K562 (cell line): ENCODE data around the gene CACNB1. TPM values are rescaled to one million over a fixed set of nuclear protein-coding genes. Genes with fewer than 3 reads are reported as not detected.

Source experiments
- ATAC-seq: fragments of 200-7000 bp; cut with Tn5 transposase; 3 replicates; pipeline ENCODE4 v1.9.1; 2020; ENCODE audit warnings: moderate library complexity
- BruUV-seq: library from RNA; stranded (reverse); fragments of 400-500 nt; replicated peaks from 2 replicates; lab custom pipeline; 2021; lab: Mats Ljungman, UMichigan
- CTCF ChIA-PET: fragments of 300-600 bp; formaldehyde crosslinking; extraction: SDS; loops from one replicate; lab custom pipeline; 2021; ENCODE audit warnings: low intra/inter-chr PET ratio; lab: Yijun Ruan, JAX
- POLR2A ChIA-PET: fragments of 300-600, 350-650 bp; sonication (Branson Sonifier 250); formaldehyde crosslinking; extraction: SDS; loops from one replicate; lab custom pipeline; 2021; ENCODE audit warnings: antibody characterized with exemption, inconsistent platforms; lab: Yijun Ruan, JAX
- DNase-seq, 4 experiments: peaks; one replicate each; pipeline versions ENCODE4 v3.0.0 to v3.0.0-alpha.2; 2011 to 2018; ENCODE audit warnings: low spot score in 3 of 4, mixed read lengths in 3 of 4; ENCODE audit errors: extremely low read depth in 1 of 4
- FAIRE-seq: peaks from 2 replicates; lab custom pipeline; 2011; peaks lifted over from hg19 to GRCh38; lab: Jason Lieb, UNC
- H2AFZ ChIP-seq: 2 replicates; pipeline ENCODE4 v1.6.0; 2011; ENCODE audit warnings: low read depth, low read length, control low read depth, inconsistent platforms
- H3K27ac ChIP-seq: fragments of 200-600 bp; 3 replicates; pipeline ENCODE4 v1.8.0; 2011; ENCODE audit warnings: low read depth, mild to moderate bottlenecking, control low read depth, inconsistent platforms, low read length, moderate library complexity, mixed read lengths; ENCODE audit errors: extremely low read depth
- H3K27me3 ChIP-seq, 2 experiments: fragments of 300-600 bp in 1 of 2; 2 replicates in 1 of 2; 3 replicates in 1 of 2; pipeline versions ENCODE4 v1.6.0 to v1.8.0; 2011; ENCODE audit warnings: inconsistent platforms in 2 of 2, low read length in 2 of 2, mild to moderate bottlenecking in 1 of 2, mixed read lengths in 1 of 2, moderate library complexity in 1 of 2; ENCODE audit not compliant: control insufficient read depth in 2 of 2, insufficient read depth in 2 of 2
- H3K36me3 ChIP-seq: fragments of 300-600 bp; 3 replicates; pipeline ENCODE4 v1.8.0; 2011; ENCODE audit warnings: mild to moderate bottlenecking, low read length, inconsistent platforms; ENCODE audit not compliant: control insufficient read depth, insufficient read depth
- H3K4me1 ChIP-seq, 2 experiments: fragments of 200-600 bp in 1 of 2; replicated peaks in 1 of 2; 2 replicates in 1 of 2; 3 replicates in 1 of 2; pipeline versions ENCODE4 v1.5.1 to v1.8.0; 2011; ENCODE audit warnings: inconsistent platforms in 2 of 2, low read length in 2 of 2, mild to moderate bottlenecking in 1 of 2, mixed read lengths in 1 of 2, moderate library complexity in 1 of 2; ENCODE audit not compliant: control insufficient read depth in 2 of 2, insufficient read depth in 2 of 2
- H3K4me2 ChIP-seq: 2 replicates; pipeline ENCODE4 v1.6.1; 2011; ENCODE audit warnings: low read length, control low read depth, inconsistent platforms, mixed read lengths; ENCODE audit not compliant: insufficient read depth
- H3K4me3 ChIP-seq: fragments of 200-600 bp; sonication (generic), shearing (Covaris generic); 2 replicates; pipeline ENCODE4 v1.5.1; 2016; ENCODE audit warnings: control low read depth, inconsistent platforms
- H3K79me2 ChIP-seq: fragments of 200-600 bp; 3 replicates; pipeline ENCODE4 v1.8.0; 2011; ENCODE audit warnings: low read length, inconsistent platforms; ENCODE audit not compliant: control insufficient read depth, insufficient read depth
- H3K9ac ChIP-seq, 2 experiments: 2 replicates each; pipeline versions ENCODE4 v1.6.0 to v1.6.1; 2011; ENCODE audit warnings: low read depth in 2 of 2, low read length in 2 of 2, control low read depth in 1 of 2, inconsistent platforms in 1 of 2, mild to moderate bottlenecking in 1 of 2, mixed read lengths in 1 of 2; ENCODE audit not compliant: insufficient read depth in 1 of 2
- H3K9me1 ChIP-seq: one replicate; pipeline ENCODE4 v1.6.0; 2011; ENCODE audit warnings: inconsistent platforms, mild to moderate bottlenecking, low read length, moderate library complexity; ENCODE audit not compliant: control insufficient read depth, insufficient read depth
- H3K9me3 ChIP-seq: replicated peaks from 2 replicates; pipeline ENCODE4 v1.5.1; 2011; ENCODE audit warnings: low read depth, low read length, inconsistent platforms; ENCODE audit not compliant: control insufficient read depth, insufficient read depth
- H4K20me1 ChIP-seq: replicated peaks from 2 replicates; pipeline ENCODE4 v1.6.1; 2011; ENCODE audit warnings: low read length, inconsistent platforms, mixed read lengths; ENCODE audit not compliant: control insufficient read depth, insufficient read depth
- FOXA3 ChIP-seq, 2 experiments: fragments of 450-650 bp in 1 of 2; sonication (generic) in 1 of 2; formaldehyde crosslinking; IDR thresholded peaks in 1 of 2; conservative IDR thresholded peaks in 1 of 2; 2 replicates each; pipeline versions ENCODE4 v1.4.0 to v1.8.0; 2020 to 2022; ENCODE audit warnings: mild to moderate bottlenecking in 2 of 2, missing genetic modification reagents in 1 of 2
- GATAD2A ChIP-seq: fragments of 450-650 bp; IDR thresholded peaks from 2 replicates; pipeline ENCODE4 v1.6.1; 2017
- HNRNPLL ChIP-seq: fragments of 200-400 bp; formaldehyde crosslinking; IDR thresholded peaks from 2 replicates; pipeline ENCODE4 v1.6.1; 2017; ENCODE audit warnings: low read length, low read depth, mild to moderate bottlenecking; ENCODE audit not compliant: poor library complexity, severe bottlenecking
- KLF1 ChIP-seq: fragments of 450-650 bp; IDR thresholded peaks from 2 replicates; pipeline ENCODE4 v1.6.1; 2016; ENCODE audit warnings: missing genetic modification characterization, missing compliant biosample characterization
- KLF10 ChIP-seq: fragments of 250-450 bp; sonication (Bioruptor Pico); IDR thresholded peaks from 2 replicates; pipeline ENCODE4 v1.6.1; 2021; ENCODE audit warnings: matching md5 sums
- NFYB ChIP-seq: IDR thresholded peaks from 2 replicates; pipeline ENCODE4 v1.6.1; 2011; ENCODE audit warnings: mild to moderate bottlenecking, moderate library complexity; ENCODE audit not compliant: insufficient read length; ENCODE audit errors: extremely low read depth
- POLR2G ChIP-seq: fragments of 200-400 bp; formaldehyde crosslinking; IDR thresholded peaks from 2 replicates; pipeline ENCODE4 v1.6.1; 2017; ENCODE audit warnings: low read depth, mild to moderate bottlenecking, antibody characterized with exemption, low read length, moderate library complexity
- RBFOX2 ChIP-seq: fragments of 200-400 bp; formaldehyde crosslinking; IDR thresholded peaks from 2 replicates; pipeline ENCODE4 v1.6.1; 2017; ENCODE audit warnings: low read depth, mild to moderate bottlenecking, low read length, moderate library complexity
- RFX1 ChIP-seq: fragments of 450-650 bp; IDR thresholded peaks from 2 replicates; pipeline ENCODE4 v1.6.1; 2016; ENCODE audit warnings: mild to moderate bottlenecking, moderate library complexity
- TRIM28 ChIP-seq: fragments of 450-650 bp; IDR thresholded peaks from 2 replicates; pipeline ENCODE4 v1.6.1; 2017
- ZFPM2 ChIP-seq: fragments of 250-450 bp; sonication (Bioruptor Pico); IDR thresholded peaks from 2 replicates; pipeline ENCODE4 v1.5.1; 2022; ENCODE audit warnings: mild to moderate bottlenecking
- ZNF354B ChIP-seq: fragments of 250-450 bp; sonication (Bioruptor Pico); IDR thresholded peaks from 2 replicates; pipeline ENCODE4 v1.4.0; 2020
- WGBS: fragments of 100-300 bp; shearing (Covaris generic); methylation state at CpG from one replicate; pipeline ENCODE4 v1.1.6; 2016; ENCODE audit warnings: low coverage, mixed read lengths; ENCODE audit not compliant: insufficient coverage; ENCODE audit errors: missing lambda C conversion rate; 5-methylcytosine and 5-hydroxymethylcytosine counted together
- in situ Hi-C: fragments of 300-500 bp; cut with MboI; formaldehyde crosslinking; loops from 4 replicates; pipeline ENCODE4 v1.15.0; 2018; ENCODE audit warnings: inconsistent platforms, mixed read lengths
- intact Hi-C: fragments of 100-400 bp; cut with micrococcal nuclease; formaldehyde crosslinking; loops from 2 replicates; pipeline ENCODE4 v1.14.2; 2022
- polyA plus RNA-seq, 8 experiments: library from polyadenylated mRNA; depleted of rRNA in 4 of 8; stranded (reverse) in 5 of 8; unstranded in 3 of 8; fragments of >200 nt; fragmentation: Nextera tagmentation in 2 of 8; fragmentation: Illumina TruSeq in 1 of 8; extraction: Ambion mirVana in 2 of 8; extraction: Trizol in 1 of 8; gene quantifications; 2 replicates each; pipeline versions ENCODE4 v1.2.1 to v1.2.3, GENCODE V29; 2011 to 2014; ENCODE audit warnings: inconsistent platforms in 1 of 8, missing spikeins in 1 of 8
- total RNA-seq, 7 experiments: library from RNA; depleted of rRNA in 6 of 7; stranded (reverse); fragments of >200 nt in 6 of 7; fragmentation: Illumina TruSeq in 2 of 7; extraction: Trizol in 2 of 7; gene quantifications; 2 replicates each; pipeline versions ENCODE4 v1.2.1 to v1.2.3, GENCODE V29; 2011 to 2021; ENCODE audit warnings: low replicate concordance in 1 of 7
- TF ChIP-seq, protein P1 (sequence below): IDR thresholded peaks from 2 replicates; pipeline ENCODE4 v1.6.1; 2011; ENCODE audit not compliant: insufficient read length; ENCODE audit errors: extremely low read depth

Gene CACNB1
- total and polyA plus RNA-seq, 9 of the 15 experiments (the other 6 are each of a cell fraction or from before 2014, with no cell fraction given), result 0.08 to 7.4 (median 3.0) TPM

DNA sequence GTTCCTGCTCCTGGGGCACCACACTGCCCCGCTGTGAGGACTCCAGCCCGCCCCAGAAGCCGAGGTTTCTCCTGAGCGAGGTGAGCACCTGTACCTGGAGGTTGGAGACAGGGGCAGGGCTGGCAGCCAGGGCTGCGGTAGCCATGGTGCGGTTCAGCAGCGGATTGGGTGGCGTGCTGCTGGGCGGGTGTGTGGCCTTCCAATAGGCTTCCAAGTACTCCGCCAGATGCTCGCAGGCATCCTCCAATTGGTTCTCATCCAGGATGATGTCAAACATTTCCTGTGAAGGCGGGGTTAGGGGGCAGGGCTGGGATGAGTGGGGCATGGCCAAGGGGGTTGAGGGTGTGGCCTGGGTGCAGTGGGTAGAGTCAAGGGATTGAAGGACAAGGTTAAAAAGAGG lies 20.2 kb downstream of the CACNB1 start:
- 91% methylated on average over 9 of the region's 12 CpGs for WGBS
- Histone ChIP-seq H3K4me1 (peaks cover 7 to 33% of the 10 kb centered on the region in 2 experiments), H3K27ac (no peak overlapping the region), H3K4me3 (no peak overlapping the region), H2AFZ (no peak overlapping the region), H3K9ac (no peak overlapping the region), H4K20me1 (peaks cover 6% of the 10 kb centered on the region), H3K4me2 (no peak overlapping the region), H3K27me3 (no peaks in the 10 kb centered on the region), H3K9me3 (no peaks in the 10 kb centered on the region), H3K36me3 (peaks cover 12% of the 10 kb centered on the region; the same call in 2 of the 3 replicates), H3K9me1 (peaks cover 5% of the 10 kb centered on the region), H3K79me2 (no peaks in the 10 kb centered on the region)
- FAIRE-seq, result no peak
- peak; percentile 50 for ATAC-seq
- intact Hi-C loops, result no loop called here
- no peak for TF ChIP-seq ZFPM2
- TF ChIP-seq HNRNPLL, result no peak
- TF ChIP-seq ZNF354B (CRISPR knock-in tag), result no peak
- no peak for TF ChIP-seq GATAD2A
- no peak for TF ChIP-seq KLF1 (tag)
- no peak for TF ChIP-seq TRIM28
- TF ChIP-seq KLF10 (CRISPR knock-in tag), result no peak
- TF ChIP-seq, protein P1, sequence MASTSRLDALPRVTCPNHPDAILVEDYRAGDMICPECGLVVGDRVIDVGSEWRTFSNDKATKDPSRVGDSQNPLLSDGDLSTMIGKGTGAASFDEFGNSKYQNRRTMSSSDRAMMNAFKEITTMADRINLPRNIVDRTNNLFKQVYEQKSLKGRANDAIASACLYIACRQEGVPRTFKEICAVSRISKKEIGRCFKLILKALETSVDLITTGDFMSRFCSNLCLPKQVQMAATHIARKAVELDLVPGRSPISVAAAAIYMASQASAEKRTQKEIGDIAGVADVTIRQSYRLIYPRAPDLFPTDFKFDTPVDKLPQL, result no peak
- peak; percentile 14 for TF ChIP-seq NFYB
- peak; percentile 16; the same call in 1 of the 2 replicates for TF ChIP-seq RFX1
- 0 out of 2 replicates have a peak, but pooled peaks have one; percentile 18 for TF ChIP-seq RBFOX2
- peak; percentile 26; the same call in 1 of the 2 replicates for TF ChIP-seq POLR2G
- TF ChIP-seq FOXA3 (CRISPR knock-in tag; conservative IDR thresholded peaks at IDR 0.05 in 1 of 2, IDR thresholded peaks at IDR 0.05 in 1 of 2), result no peak
- peak; percentile 20 to 46 (median 42) for DNase-seq
- in situ Hi-C loops, result no loop called here
- BruUV-seq, result no TSS peak
- CTCF ChIA-PET, result no interaction called here
- POLR2A ChIA-PET, result interaction anchor here (0.7 to 1.1 kb wide), 2 partner anchors 9 to 11 kb away, joined by 3 to 4 read pairs; partner anchors contain the start of gene ARL5C
